ENCODE data around the gene HHAT. TPM values are rescaled to one million over a fixed set of nuclear protein-coding genes. Genes with fewer than 3 reads are reported as not detected.

The HHAT gene
- total RNA-seq, 2 donors from 2014 or later: 16.3 to 19.0 TPM

DNA sequence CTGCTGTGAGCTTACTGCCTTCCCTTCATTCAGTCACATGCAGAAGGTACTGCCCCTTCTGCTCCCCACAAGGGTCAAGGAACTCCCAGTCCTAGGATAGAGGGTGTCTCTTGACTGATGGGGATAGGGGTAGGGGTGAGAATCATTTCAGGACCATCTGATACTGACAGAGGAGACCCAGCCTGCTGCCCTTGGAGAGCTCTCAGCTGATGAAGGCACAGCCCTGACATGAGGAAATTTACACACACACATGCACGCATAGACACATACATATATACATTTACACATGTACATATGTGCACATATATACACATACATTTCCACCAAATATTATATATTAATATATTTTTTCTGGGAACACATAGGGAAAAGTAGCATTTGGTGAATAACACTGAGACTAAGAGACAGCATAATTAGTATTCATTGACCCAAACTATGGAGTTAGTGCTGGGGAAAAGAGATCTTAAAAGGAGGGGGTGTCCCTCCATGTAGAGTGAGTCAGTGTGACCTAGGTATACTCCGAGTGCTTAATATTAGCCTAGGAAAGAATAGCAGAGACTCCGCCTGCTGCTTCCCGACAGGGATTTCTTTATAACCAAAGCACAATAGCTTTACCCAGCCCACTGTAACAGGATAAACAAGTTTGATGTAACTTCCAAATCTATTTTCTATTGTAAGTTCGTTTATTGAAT, 27.6 kb upstream of the HHAT start:
- no peaks in the 10 kb centered on the region for H3K27me3 ChIP-seq (replicated peaks; ENCODE audit: insufficient read depth)
- no peak overlapping the region for H3K4me3 ChIP-seq
- H3K4me1 ChIP-seq (replicated peaks): no peaks in the 10 kb centered on the region
- WGBS: 46% methylated on average over 5 of the region's 5 CpGs
- no peaks in the 10 kb centered on the region for H3K36me3 ChIP-seq
- intact Hi-C loops (cut with DNase I): no loop called here
- H3K9me3 ChIP-seq: no peaks in the 10 kb centered on the region
- no peak overlapping the region for H3K27ac ChIP-seq
- DNase-seq (ENCODE audit: low spot score): no peak
- no peak for TF ChIP-seq POLR2AphosphoS5 (IDR thresholded peaks at IDR 0.05)
- TF ChIP-seq POLR2A (IDR thresholded peaks at IDR 0.05): no peak
- TF ChIP-seq, protein P1, sequence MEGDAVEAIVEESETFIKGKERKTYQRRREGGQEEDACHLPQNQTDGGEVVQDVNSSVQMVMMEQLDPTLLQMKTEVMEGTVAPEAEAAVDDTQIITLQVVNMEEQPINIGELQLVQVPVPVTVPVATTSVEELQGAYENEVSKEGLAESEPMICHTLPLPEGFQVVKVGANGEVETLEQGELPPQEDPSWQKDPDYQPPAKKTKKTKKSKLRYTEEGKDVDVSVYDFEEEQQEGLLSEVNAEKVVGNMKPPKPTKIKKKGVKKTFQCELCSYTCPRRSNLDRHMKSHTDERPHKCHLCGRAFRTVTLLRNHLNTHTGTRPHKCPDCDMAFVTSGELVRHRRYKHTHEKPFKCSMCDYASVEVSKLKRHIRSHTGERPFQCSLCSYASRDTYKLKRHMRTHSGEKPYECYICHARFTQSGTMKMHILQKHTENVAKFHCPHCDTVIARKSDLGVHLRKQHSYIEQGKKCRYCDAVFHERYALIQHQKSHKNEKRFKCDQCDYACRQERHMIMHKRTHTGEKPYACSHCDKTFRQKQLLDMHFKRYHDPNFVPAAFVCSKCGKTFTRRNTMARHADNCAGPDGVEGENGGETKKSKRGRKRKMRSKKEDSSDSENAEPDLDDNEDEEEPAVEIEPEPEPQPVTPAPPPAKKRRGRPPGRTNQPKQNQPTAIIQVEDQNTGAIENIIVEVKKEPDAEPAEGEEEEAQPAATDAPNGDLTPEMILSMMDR (IDR thresholded peaks at IDR 0.05): no peak

DNA sequence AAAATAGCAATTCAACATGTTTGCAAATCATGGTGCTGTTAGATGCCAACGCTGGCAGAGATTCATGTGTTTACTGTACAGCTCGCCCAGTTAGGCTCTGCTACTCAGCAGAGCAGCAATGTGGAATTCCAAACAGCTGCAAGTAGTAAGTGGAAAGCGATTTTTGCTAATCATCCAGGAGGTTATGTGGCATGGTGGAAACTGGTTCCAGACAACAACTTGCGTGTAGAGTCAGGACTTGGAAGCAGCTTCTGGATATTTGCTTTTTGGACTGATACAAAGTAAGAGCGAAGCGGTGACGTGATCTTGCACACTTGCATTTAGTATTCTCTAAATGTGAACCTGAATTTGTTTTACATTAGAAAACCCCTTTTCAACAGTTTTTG, 27.1 kb upstream of the HHAT start:
- H3K4me3 ChIP-seq: no peak overlapping the region
- no peaks in the 10 kb centered on the region for H3K27me3 ChIP-seq (replicated peaks; ENCODE audit: insufficient read depth)
- H3K4me1 ChIP-seq (replicated peaks): no peaks in the 10 kb centered on the region
- H3K36me3 ChIP-seq: no peaks in the 10 kb centered on the region
- whole genome bisulfite sequencing: 33% methylated on average over 7 of the region's 7 CpGs
- intact Hi-C loops (cut with DNase I): no loop called here
- no peak overlapping the region for H3K27ac ChIP-seq
- DNase-seq (ENCODE audit: low spot score): peak; percentile 23
- TF ChIP-seq POLR2A (IDR thresholded peaks at IDR 0.05): no peak
- H3K9me3 ChIP-seq: no peaks in the 10 kb centered on the region

DNA sequence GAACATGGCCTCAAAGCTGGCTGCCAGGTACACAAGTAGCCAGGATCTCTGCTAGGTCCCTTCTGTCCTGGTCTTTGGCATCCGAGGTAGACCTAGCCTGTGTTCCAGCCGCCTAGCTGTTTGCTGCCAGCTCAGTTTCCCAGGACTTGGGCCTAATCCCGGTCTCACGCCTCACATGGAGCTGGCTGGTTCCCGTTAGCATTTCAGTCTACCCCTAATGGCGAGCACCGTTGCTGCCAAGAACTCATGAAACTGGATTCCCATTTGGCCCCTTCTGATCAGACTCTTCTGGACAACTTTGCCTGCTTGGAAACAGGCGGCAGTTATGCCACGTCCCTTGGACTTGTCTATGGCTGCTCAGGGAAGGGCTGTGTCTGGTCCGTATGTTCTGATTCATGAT, 26.2 kb upstream of the HHAT start:
- H3K27me3 ChIP-seq (replicated peaks; ENCODE audit: insufficient read depth): no peaks in the 10 kb centered on the region
- H3K27ac ChIP-seq: no peak overlapping the region
- TF ChIP-seq, protein P1 (IDR thresholded peaks at IDR 0.05): no peak
- TF ChIP-seq POLR2A (IDR thresholded peaks at IDR 0.05) (no peak), POLR2AphosphoS5 (IDR thresholded peaks at IDR 0.05) (no peak)
- no peaks in the 10 kb centered on the region for H3K36me3 ChIP-seq
- WGBS: 51% methylated on average over 10 of the region's 10 CpGs
- no peaks in the 10 kb centered on the region for H3K9me3 ChIP-seq
- intact Hi-C loops (cut with DNase I): no loop called here
- no peak overlapping the region for H3K4me3 ChIP-seq
- H3K4me1 ChIP-seq (replicated peaks): no peaks in the 10 kb centered on the region
- DNase-seq (ENCODE audit: low spot score): no peak

DNA sequence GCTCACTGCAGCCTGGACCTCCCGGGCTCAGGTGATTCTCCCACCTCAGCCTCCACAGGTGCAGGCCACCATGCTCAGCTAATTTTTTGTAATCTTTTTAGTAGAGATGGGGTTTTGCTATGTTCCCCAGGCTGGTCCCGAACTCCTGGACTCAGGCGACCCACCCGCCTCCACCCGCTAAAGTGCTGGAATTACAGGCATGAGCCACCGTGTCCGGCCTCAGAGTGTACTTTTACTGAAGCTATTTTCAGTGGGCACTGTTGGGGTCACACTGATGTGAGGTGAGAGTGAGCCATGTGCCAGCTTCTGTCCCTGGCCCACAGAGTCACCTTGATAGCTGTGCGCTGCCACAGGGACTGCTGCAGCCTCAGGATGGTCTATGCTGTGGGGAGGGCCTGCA, 25.3 kb upstream of the HHAT start:
- Histone ChIP-seq H3K27me3 (replicated peaks; ENCODE audit: insufficient read depth) (no peaks in the 10 kb centered on the region), H3K9me3 (no peaks in the 10 kb centered on the region), H3K4me3 (no peak overlapping the region), H3K27ac (no peak overlapping the region), H3K4me1 (replicated peaks) (no peaks in the 10 kb centered on the region), H3K36me3 (no peaks in the 10 kb centered on the region)
- TF ChIP-seq POLR2AphosphoS5 (IDR thresholded peaks at IDR 0.05): no peak
- TF ChIP-seq POLR2A (IDR thresholded peaks at IDR 0.05): no peak
- TF ChIP-seq, protein P1 (IDR thresholded peaks at IDR 0.05): no peak
- no peak for DNase-seq (ENCODE audit: low spot score)
- intact Hi-C loops (cut with DNase I): no loop called here
- WGBS: 98% methylated on average over 8 of the region's 8 CpGs

DNA sequence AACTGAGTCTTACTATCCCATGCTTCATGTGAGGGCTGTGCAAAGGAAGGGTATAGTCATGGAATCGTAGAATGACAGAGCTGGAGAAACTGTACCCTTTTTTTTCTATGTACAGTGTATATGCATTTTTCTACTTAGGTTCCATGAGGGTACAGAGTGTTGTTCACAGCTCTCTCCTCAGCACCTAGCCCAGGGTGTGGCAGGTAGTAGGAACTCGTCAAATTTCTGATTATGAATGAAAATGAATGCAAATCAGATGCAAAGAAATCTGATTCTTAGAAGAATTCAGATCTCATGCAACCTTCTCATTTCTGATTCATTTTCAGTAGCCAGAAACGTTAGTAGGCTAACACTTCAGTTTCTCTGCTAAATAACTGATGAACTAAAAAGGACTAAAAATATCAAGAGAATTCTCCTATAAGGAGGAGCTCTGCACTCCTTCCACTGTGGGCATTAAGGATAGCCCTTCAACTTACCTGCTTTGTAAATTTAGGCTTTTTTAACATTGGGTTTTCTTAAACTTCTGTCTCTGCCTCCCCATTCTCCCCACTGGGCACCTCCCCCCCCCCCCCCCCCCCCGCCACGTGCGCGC, 18.0 kb upstream of the HHAT start:
- Histone ChIP-seq H3K9me3 (no peaks in the 10 kb centered on the region), H3K4me3 (no peak overlapping the region), H3K27me3 (replicated peaks; ENCODE audit: insufficient read depth) (no peaks in the 10 kb centered on the region), H3K36me3 (no peaks in the 10 kb centered on the region), H3K4me1 (replicated peaks) (no peaks in the 10 kb centered on the region), H3K27ac (no peak overlapping the region)
- WGBS: 29% methylated on average over 6 of the region's 7 CpGs
- intact Hi-C loops (cut with DNase I): loop anchor here (2.0 to 10.0 kb wide), 3 partner anchors 108 to 456 kb away; no protein-coding TSS in a partner anchor
- DNase-seq (ENCODE audit: low spot score): no peak
- TF ChIP-seq POLR2A (IDR thresholded peaks at IDR 0.05): no peak
- no peak for TF ChIP-seq POLR2AphosphoS5 (IDR thresholded peaks at IDR 0.05)
